T follicular helper cell (primary cell): ENCODE results near the gene GPR37L1.

Experiments
- DNase-seq: peaks from one replicate; pipeline ENCODE4 v3.0.0-alpha.2; 2020; ENCODE audit warnings: low read depth
- total RNA-seq, 2 experiments: gene quantifications; one replicate each; lab custom pipeline; 2026; lab: John Stamatoyannopoulos, UW

Gene GPR37L1
- 0 to 0.18 reads per million in 2 experiments for total RNA-seq

- no peak for DNase-seq
Observed at GRCh38 chr1:202122639-202123335, at the start of gene GPR37L1. Gene GPR37L1 (plus strand): TSS chr1:202122917. CDS start chr1:202122964, 47 bp downstream.

GRCh38 chr1:202073206-202073605, 49.5 kb upstream of the GPR37L1 start:
- no peak for DNase-seq

GRCh38 chr1:202074985-202075384, 47.7 kb upstream of the GPR37L1 start:
- no peak for DNase-seq

- no peak for DNase-seq
Observed at GRCh38 chr1:202075389-202075788, 47.3 kb upstream of the GPR37L1 start.

- DNase-seq = no peak
Observed at GRCh38 chr1:202076050-202076511, 46.6 kb upstream of the GPR37L1 start.

GRCh38 chr1:202078241-202078640, 44.5 kb upstream of the GPR37L1 start:
- no peak for DNase-seq

- no peak for DNase-seq
Observed at GRCh38 chr1:202081992-202082391, 40.7 kb upstream of the GPR37L1 start.

- DNase-seq = no peak
Observed at GRCh38 chr1:202084791-202085681, 37.7 kb upstream of the GPR37L1 start.

- no peak for DNase-seq
Observed at GRCh38 chr1:202085682-202086373, 36.9 kb upstream of the GPR37L1 start.

- DNase-seq = no peak
Observed at GRCh38 chr1:202086579-202087350, 36.0 kb upstream of the GPR37L1 start.

- DNase-seq = no peak
Observed at GRCh38 chr1:202088206-202088605, 34.5 kb upstream of the GPR37L1 start.

GRCh38 chr1:202090994-202091393, 31.7 kb upstream of the GPR37L1 start:
- DNase-seq = no peak

GRCh38 chr1:202093858-202094257, 28.9 kb upstream of the GPR37L1 start:
- no peak for DNase-seq

- no peak for DNase-seq
Observed at GRCh38 chr1:202101184-202101583, 21.5 kb upstream of the GPR37L1 start.

- DNase-seq = no peak
Observed at GRCh38 chr1:202104073-202104472, 18.6 kb upstream of the GPR37L1 start.

GRCh38 chr1:202105571-202106339, 17.0 kb upstream of the GPR37L1 start:
- no peak for DNase-seq

GRCh38 chr1:202106340-202107254, 16.1 kb upstream of the GPR37L1 start:
- no peak for DNase-seq

- no peak for DNase-seq
Observed at GRCh38 chr1:202107321-202107761, 15.4 kb upstream of the GPR37L1 start.
